GM19025 (cell line): ENCODE measurements around the gene PTRH2.
"Not testable (repeated sequence)": the region's sequence is repeated elsewhere in the genome, so short reads cannot be mapped to it uniquely, and the experiment has no call there.

Experiments used
- ATAC-seq: cut with Tn5 transposase; IDR thresholded peaks from one replicate; pipeline ENCODE4 v1.9.1; 2021; ENCODE audit warnings: mild to moderate bottlenecking, low read depth, moderate library complexity; ENCODE audit not compliant: unreplicated experiment

The PTRH2 gene

DNA sequence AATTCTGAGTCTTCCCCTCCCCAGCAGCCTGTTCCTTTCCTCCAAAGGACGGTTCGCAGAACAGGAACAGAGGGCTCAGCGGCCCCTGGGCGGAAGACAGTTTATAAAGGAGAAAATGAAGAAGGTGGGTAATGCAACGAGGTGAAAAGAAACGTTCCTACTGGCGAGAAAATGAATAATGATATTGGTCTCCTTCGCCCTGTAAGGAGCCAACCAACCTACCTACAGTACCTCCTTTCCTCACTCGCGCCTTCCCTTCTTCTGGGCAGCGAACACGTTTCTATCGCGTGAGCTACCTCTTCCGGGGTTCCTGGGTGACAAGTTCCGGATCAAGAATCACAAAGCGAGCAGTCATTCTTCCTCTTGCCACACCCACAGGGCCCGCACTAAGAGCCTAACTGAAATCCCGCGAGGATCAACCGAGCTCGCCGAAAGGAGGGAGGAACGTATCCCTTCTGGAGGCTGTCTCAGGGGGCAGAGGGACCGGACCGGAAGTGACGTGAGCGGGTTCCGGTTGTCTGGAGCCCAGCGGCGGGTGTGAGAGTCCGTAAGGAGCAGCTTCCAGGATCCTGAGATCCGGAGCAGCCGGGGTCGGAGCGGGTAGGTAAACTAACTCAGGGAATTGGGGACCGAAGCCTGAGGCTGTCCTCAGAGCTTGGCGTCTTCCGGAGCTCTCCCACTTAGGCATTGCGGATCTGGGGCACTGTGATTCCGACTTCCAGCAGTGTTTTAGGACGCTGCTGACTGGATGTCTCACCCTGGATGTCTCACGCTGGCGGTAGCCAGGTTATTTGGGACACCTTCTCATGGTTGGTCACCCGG is at the start of gene PTRH2, which contains the start of gene VMP1:
Gene PTRH2 (minus strand): TSS at position 282 of the 822 bp plus-strand sequence. CDS start 9,452 bp downstream, outside the sequence.
Gene VMP1 (plus strand): TSS at position 506 of the 822 bp plus-strand sequence. CDS start 23,793 bp downstream, outside the sequence.
- ATAC-seq, result peak; percentile 96

DNA sequence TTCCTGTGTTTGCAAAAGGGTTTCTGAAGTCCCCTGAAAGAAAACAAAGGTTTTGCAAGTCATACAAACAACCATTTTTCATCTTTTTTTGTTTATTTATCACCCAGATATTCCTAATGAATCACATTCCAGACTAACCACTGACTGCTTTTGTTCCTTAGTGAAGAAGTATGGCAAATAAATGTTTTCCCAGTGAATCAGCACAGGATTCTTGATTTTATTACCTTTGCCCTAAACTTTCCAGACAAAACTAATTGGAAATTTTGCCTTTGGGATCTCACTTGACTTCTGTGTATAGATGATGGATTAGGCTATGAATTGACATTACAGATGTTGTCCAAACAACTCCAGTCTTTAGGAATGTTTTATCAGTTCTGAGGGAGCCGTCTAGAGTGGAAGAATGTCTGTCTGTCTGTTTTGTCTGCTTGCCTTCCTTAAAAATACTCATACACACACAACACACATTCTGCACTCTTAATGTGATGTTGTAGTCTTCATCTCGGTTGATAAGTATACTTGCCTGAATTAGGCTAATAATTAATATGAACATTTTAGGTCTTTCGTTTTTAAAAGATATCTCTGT is 49.1 kb upstream of the PTRH2 start:
- ATAC-seq, result no peak

DNA sequence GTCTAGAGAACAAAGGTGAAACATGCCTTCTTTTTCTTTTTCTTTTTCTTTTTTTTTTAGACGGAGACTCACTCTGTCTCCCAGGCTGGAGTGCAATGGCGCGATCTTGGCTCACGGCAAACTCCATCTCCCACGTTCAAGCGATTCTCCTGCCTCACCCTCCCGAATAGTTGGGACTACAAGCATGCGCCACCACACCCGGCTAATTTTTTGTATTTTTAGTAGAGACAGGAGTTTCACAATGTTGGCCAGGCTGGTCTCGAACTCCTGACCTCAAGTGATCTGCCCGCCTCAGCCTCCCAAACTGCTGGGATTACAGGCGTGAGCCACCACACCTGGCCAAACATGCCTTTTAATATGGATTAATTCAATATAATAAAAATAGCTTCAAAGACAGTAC is 47.8 kb upstream of the PTRH2 start:
- not testable (repeated sequence) for ATAC-seq

DNA sequence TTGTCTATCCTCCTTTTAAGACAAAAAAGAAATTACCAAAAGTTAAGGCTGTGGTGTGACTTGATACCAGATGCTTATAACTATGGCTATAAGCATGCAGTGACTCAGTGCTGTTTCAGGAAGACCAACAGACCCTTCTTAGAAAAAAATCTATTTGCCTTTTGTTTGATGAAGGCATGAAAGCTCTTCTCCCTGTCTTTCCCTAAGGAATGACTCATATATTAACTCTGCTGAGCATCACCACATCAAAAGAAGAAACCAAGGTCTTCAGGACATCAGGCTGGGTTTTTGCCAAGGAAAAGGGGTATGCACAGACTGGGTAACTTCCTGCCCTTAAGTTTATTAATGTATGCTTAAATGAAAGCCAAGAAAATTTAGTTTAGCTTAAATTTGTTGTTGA is 47.3 kb upstream of the PTRH2 start:
- ATAC-seq, result no peak

DNA sequence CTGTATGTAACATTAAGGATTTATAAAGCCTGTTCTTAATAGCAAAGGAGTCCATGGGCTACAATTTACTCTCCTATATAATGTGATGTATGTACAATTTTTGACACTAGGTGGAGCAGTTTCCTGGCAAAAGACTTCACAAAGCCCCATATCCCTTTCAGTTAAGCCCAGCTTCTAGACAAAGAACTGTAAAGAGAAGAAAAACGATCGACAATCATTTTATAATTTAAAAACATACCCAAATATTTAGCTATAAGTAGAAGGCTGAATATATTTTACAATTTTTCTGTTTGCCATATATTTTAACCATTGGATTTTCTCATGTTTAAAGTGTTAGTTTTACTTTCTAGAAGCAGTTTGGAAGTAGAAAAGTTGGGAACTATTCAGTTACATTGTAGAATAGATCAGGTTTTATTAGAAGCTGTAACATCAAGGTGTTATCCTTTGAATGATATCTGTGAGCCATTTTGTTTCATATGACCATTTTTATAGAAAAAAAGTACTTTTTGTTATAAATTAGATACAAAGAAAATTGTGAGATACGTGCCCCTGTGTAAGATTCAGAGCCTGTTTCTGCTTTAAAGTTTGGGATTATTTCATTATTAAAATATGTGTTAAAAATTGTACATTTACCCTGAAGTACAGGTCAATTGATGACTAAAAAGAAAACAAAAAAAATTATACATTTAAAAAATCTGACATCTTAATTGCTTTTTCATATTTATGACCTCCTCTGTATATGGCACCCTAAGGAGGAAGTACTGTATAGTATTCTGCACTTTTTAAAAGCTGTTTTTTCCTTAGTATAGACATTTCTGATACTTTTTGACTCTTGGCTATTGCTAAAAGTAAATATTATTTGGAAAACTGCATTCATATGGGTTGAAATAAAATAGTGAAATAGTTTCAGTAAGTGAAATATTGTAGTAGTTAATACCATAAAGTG is 46.6 kb upstream of the PTRH2 start:
- no peak for ATAC-seq

DNA sequence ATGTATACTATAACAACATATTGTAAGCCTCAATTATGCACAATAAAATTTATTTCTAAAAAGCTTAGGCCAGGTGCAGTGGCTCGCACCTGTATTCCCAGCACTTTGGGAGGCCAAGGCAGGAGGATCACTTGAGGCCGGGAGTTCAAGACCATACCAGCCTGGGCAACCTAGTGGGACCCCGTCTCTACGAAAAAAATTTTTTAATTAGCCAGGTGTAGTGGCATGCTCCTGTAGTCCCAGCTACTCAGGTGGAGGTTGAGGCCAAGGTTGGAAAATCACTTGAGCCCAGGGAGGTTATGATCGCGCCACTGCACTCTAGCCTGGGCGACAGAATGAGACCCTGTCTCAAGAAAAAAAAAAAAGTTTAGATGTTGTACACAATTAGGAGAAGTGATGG is 45.7 kb upstream of the PTRH2 start:
- no peak for ATAC-seq

DNA sequence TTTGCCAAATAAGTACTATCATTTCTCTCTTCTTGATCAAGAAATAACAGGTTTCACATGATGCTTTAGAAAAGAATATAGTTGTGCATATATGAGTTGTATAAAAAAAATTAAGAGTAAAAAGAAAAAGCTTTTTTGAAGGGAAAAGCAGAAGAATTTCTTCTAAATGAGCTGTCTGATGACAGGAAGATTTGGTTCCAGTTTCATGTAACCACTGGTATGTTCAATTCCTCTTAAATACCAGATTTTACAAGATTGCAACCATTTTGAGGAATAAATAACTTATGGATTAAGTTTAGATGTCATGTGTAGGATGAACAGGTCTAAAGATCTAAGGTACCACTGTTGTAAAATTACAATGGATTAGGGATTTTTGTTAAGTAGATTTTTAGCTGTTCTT is 45.2 kb upstream of the PTRH2 start:
- no peak for ATAC-seq

DNA sequence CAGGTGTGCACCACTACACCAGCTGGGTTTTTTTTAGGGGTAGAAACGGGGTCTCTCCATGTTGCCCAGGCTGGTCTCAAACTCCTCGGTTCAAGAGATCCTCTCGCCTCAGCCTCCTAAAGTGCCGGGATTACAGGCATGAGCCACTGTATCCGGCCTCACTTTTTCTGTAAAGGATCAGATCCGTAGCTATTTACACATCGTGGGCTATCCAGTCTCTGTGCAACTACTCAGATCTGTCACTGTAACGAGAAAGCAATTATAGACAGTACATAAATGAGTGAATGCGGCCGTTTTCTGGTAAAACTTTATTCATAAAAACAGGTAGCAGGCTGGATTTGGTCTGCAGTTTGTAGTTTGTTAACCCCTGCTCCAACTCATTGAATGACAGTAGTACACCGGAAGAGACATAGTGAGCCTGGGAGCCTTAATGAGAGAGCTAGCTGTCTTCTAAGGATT is 44.8 kb upstream of the PTRH2 start:
- no peak for ATAC-seq

DNA sequence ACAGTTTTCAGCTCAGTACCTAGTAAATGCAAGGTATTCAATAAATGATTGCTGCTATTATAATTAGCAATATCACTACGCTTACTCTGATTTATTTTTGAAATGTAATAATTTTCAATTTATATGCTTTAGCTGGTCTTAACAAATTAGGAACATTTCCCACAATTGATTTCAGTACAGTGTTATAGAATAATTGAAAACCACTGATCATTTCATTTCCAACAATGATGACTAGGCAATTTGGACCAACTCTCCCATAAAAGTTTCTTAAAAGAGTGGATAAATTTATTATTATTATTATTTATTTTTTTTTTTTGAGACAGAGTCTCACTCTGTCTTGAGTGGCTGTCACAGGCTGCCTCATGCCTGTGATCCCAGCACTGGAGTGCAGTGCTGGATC is 41.4 kb upstream of the PTRH2 start:
- ATAC-seq, result no peak

DNA sequence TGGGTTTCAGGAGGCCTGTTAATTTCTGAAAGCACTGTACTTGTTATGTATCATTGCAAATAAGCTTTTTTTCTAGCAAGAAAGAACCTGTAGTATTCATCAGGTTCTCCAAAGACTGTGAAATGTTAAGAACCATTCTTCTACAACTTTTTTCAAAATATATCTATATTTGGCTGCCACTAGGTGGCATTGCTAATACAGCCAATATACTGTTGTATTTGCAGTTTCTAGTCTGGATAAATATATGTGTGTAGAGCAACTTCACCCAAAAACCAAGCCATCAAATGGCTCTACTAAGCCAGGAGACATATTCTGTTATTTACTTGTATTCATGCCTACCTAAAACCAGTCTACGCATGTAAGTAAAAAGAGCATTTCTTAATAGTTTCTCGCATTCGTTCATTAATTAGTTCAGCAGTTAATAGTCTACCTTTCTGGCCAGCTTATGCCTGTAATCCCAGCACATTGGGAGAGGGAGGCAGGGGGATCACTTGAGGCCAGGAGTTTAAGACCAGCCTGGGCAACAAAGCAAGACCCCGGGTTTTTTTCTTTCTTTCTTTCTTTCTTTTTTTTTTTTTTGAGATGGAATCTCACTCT is 39.7 kb upstream of the PTRH2 start:
- ATAC-seq, result no peak

DNA sequence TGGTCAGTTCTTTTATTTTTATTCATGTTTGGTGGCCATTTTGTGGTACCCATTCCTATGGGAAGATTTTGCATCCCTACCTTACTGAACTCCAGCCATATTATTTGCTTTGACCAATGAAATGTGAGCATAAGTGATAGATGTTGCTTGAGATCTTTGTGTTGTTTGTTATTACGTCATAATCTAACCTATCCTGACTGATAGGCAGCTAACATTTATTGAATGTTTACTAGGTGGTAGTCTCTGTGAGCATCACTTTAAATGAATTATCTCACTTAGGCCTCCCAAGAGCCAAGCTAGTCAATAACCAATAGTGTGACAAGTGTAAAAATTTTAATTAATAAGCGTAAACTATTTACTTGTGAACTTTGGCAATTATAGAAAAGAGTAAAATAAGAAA is 37.8 kb upstream of the PTRH2 start:
- ATAC-seq, result no peak

DNA sequence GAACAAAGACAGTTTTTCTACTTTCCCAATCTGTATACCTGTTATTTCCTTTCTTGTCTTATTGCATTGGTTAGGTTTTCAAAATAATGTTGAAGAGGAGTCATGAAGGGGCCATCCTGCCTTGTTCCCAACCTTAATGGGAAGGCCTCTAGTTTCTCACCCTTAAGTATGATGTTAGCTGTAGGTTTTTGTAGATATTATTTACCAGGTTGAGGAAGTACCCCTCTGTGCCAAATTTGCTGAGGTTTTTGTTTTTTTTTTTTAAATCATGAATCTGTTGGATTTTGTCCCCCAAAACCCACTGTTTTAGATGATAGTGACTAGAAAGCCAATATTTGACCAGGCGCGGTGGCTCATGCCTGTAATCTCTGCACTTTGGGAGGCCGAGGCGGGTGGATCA is 36.6 kb upstream of the PTRH2 start:
- no peak for ATAC-seq

DNA sequence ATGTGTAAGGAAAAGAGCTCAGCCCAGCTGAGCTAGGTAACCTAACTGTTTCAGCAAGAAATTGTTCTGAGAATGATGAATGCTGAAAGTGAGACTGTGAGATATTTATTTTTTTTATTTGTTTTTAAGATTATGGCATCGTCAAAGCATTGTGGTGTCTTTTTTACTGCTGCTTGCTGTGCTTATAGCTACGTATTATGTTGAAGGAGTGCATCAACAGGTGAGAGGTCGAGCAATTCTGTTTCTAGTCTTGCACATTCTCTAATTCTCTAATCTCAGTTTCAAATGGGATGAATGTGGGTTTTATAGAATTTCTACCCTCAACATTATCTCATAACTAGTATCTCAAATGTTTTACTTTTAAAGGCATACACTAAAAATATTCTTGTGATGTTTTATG is 30.1 kb upstream of the PTRH2 start:
- no peak for ATAC-seq

DNA sequence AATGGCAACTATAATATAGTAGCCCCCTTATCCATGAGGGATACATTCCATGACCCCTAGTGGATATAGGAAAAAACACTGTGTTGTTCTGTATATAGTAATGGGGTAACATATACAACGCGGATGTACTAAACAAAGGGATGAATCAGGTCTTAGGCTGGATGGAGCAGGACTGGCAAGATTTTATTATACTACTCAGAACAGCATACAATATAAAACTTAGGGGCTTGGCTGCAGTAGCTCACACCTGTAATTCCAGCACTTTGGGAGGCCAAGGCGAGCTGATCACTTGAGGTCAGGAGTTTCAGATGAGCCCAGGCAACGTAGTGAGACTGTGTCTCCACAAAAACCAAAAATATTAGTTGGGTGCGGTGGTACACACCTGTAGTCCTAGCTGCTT is 27.0 kb upstream of the PTRH2 start:
- ATAC-seq, result no peak

DNA sequence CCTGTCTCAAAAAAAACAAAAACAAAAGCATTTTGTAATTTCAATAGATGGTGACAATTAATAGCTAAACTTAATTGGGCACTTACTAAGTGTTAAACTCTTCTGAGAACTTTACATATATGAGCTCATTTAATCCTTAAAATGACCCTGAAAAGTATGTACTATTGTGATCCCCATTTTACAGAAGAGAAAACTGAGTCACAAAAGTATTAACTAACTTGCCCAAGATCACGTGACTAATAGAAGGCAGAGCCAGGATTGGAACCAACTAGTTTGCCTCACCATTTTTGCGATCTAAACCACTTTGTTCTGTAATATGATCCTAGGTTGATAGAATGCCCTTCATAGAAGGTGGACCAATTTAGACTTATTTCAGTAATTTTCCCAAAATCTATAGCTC is 26.5 kb upstream of the PTRH2 start:
- ATAC-seq, result no peak

DNA sequence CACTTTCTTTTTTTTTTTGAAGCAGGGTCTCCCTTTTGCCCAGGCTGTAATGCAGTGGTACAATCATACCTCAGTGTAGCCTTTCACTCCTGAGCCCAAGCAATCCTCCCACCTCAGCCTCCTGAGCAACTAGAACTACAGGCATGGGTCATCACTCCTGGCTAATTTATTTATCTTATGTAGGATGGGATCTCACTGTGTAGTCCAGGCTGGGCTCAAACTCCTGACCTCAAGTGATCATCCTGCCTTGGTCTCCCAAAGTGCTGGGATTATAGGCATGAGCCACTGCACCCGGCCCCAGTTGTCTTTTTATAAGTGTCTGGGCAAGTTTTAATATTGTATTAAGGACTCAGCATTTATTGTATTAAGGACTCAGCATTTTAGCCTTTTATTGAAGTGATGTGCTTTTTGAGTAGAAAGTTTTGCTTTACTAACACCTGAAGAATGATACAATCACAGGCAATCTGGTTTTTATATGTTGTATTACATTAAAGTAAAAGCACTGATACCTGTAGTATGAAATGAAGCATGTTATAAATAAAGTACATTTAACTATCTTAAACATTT is 23.1 kb upstream of the PTRH2 start:
- ATAC-seq, result no peak

DNA sequence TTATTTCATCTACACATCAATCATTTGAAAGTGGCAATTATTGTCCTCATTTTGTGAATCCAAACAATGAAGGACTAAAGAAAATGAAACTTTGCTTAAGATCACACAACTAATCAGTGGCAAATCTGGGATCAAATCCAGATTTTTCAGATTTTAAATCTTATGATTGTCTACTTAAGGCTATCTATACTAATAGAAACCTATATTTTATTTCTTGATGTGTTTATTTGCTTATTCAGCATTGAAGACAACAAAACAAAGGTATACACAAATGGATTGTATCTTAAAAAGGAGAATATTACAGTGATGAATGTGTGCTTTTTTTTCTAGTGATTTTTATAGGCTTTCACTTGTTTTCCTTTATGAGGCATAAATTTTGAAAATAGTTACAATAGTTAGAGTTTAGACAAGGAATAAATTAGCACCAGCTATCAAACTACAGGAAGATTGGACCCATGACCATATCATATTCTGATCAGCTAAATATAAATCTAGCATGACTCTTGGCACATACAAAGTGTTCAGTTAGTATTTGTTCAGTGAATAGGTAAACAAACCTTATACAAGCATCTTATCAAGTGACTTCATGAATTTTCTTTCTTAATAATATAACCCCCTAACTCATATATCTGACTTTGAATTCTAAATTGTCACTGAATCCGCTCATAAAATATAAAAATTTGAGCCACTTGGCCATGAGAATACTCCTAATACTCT is 20.7 kb upstream of the PTRH2 start:
- ATAC-seq, result no peak

DNA sequence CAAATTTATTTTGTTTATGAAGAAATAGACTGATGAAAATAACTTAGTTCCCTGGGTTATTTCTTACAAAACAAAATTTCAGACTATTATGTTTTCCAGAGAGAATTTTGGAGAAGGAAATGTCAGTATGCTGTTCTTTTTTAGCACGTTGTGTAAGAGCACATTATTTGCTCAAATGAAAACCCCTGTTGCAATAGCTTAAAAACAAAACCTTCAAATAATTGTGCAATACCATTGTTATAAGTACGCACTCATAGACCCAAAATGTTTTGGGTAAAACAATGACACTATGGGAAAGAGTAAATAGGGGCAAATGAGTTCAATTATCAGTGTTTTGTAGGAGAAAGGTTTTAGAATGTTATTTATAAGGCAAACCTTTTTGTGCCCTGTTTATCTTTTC is 18.5 kb upstream of the PTRH2 start:
- no peak for ATAC-seq

DNA sequence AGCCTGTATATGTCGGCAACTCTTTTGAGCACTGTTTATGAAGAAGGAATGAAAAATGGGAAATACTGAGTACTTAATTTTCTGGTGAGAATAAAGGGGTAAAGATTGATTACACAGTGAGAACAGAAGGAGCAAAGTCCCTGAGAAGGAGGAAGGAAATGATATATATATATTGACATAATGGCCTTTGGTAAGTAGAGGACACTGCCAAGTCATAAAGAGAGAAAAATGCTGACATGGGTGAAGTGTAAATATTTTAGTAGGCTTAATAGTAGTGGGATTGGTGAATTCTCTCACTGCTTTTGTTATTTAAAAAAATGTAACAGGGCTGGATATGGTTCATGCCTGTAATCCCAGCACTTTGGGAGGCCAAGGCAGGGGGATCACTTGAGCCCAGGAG is 16.4 kb upstream of the PTRH2 start:
- no peak for ATAC-seq

DNA sequence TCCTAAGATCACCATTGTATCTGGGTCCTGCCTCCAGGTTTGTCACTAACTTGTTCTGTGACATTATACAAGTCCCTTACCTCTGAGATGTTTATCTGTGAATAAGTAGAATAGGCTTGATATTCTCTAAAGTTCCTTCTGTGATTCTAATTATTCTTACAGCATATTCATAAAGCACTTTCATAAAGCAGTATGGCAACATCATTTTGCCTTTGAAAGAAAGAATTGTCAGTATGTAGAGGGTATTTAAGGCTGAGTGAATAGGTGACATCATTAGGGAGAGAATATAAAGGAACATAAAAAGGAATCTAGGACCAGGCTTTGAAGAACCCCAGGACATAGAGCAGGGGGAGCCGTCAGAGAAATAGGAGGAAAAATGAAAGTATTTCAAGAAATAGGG is 15.8 kb upstream of the PTRH2 start:
- no peak for ATAC-seq
